ENCODE data around the gene DNAH2.

The DNAH2 gene

GRCh38 chr17:7716901-7717755, at the start of gene DNAH2:
Gene DNAH2, plus strand, starts transcription at chr17:7717744. Its CDS starts 1,991 bp downstream, at chr17:7719735.
- peak; percentile 81 for DNase-seq

GRCh38 chr17:7668482-7668881, 49.1 kb upstream of the DNAH2 start:
- no peak for DNase-seq

GRCh38 chr17:7673239-7673638, 44.3 kb upstream of the DNAH2 start:
- DNase-seq, result no peak

- DNase-seq, result no peak
These were observed 42.6 kb upstream of the DNAH2 start for GRCh38 chr17:7674934-7675333.

- no peak for DNase-seq
These were observed 41.0 kb upstream of the DNAH2 start for GRCh38 chr17:7676533-7676932.

GRCh38 chr17:7677388-7678067, 40.0 kb upstream of the DNAH2 start:
- no peak for DNase-seq

- no peak for DNase-seq
These were observed 32.6 kb upstream of the DNAH2 start for GRCh38 chr17:7684851-7685532.

- no peak for DNase-seq
These were observed 31.9 kb upstream of the DNAH2 start for GRCh38 chr17:7685533-7686221.

- DNase-seq, result peak; percentile 93
These were observed 31.1 kb upstream of the DNAH2 start for GRCh38 chr17:7686222-7687071.

GRCh38 chr17:7687072-7687907, 30.3 kb upstream of the DNAH2 start, which contains the start of gene TP53:
Gene TP53, minus strand, starts transcription at chr17:7687490. Its CDS starts 10,896 bp downstream, at chr17:7676594.
- peak; percentile 86 for DNase-seq

GRCh38 chr17:7687908-7688807, 29.4 kb upstream of the DNAH2 start, which contains the start of gene WRAP53:
Gene WRAP53, plus strand, starts transcription at chr17:7688477. Its CDS starts 172 bp downstream, at chr17:7688649.
- DNase-seq, result peak; percentile 96

- DNase-seq, result no peak
These were observed 28.7 kb upstream of the DNAH2 start for GRCh38 chr17:7688808-7689316.

- DNase-seq, result no peak
These were observed 22.0 kb upstream of the DNAH2 start for GRCh38 chr17:7695586-7695985.

GRCh38 chr17:7697828-7698588, 19.5 kb upstream of the DNAH2 start:
- no peak for DNase-seq

- no peak for DNase-seq
These were observed 17.0 kb upstream of the DNAH2 start for GRCh38 chr17:7700510-7700909.

- DNase-seq, result no peak
These were observed 15.9 kb upstream of the DNAH2 start for GRCh38 chr17:7701681-7702080.

- DNase-seq, result no peak
These were observed 14.8 kb upstream of the DNAH2 start for GRCh38 chr17:7702776-7703175.

GRCh38 chr17:7703584-7704479, 13.7 kb upstream of the DNAH2 start:
- DNase-seq, result peak; percentile 83

All from NCI-H510A treated with DMSO at 0.1 percent for 48 hours (cell line).